ENCODE results near the gene FOXK2. TPM values are rescaled to one million over a fixed set of nuclear protein-coding genes. Genes with fewer than 3 reads are reported as not detected.

FOXK2 gene
- total and polyA plus RNA-seq, 2 of the 8 experiments (the other 6 are each of a cell fraction or from before 2014, with no cell fraction given) = 34.7 to 64.9 TPM

DNA sequence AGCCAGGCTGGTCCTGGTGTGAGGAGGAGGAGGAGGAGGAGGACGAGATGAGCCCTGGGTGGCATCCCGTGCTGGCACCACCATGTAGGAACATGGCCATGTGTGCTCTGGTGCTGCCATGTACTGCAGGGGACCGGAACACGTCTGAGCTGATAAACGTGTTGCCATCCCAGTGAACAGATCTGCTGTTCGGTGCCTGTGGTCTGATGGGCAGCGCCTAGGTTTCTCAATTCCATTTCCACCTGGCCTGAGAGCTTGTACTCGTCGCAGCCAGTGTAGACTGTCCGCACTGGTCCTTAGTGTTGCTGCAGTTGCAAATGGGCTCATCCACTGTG lies 28.4 kb upstream of the FOXK2 start (continued):
- TF ChIP-seq SIX5 (IDR thresholded peaks at IDR 0.05; ENCODE audit: low read depth, low read length) = no peak
